WI38 (cell line): ENCODE measurements around the gene ARID5B.

Experiments used
- H3K4me3 ChIP-seq: 2 replicates; pipeline ENCODE4 v1.5.1; 2011; ENCODE audit warnings: low read depth, mild to moderate bottlenecking, control low read depth, low read length
- CTCF ChIP-seq: IDR thresholded peaks from 2 replicates; pipeline ENCODE4 v1.5.1; 2012; ENCODE audit warnings: low read depth, mild to moderate bottlenecking, control low read depth, low read length

ARID5B gene

GRCh38 chr10:61931620-61932332 lies 30.3 kb downstream of the ARID5B start:
- H3K4me3 ChIP-seq: no peak overlapping the region
- TF ChIP-seq CTCF: no peak

- no peak for TF ChIP-seq CTCF
- no peak overlapping the region for H3K4me3 ChIP-seq
Measured at GRCh38 chr10:61933859-61934555, 32.5 kb downstream of the ARID5B start.

- no peak for TF ChIP-seq CTCF
- H3K4me3 ChIP-seq: no peak overlapping the region
Measured at GRCh38 chr10:61935077-61935476, 33.6 kb downstream of the ARID5B start.

GRCh38 chr10:61936770-61937169 lies 35.3 kb downstream of the ARID5B start:
- H3K4me3 ChIP-seq: no peak overlapping the region
- TF ChIP-seq CTCF: no peak

DNA sequence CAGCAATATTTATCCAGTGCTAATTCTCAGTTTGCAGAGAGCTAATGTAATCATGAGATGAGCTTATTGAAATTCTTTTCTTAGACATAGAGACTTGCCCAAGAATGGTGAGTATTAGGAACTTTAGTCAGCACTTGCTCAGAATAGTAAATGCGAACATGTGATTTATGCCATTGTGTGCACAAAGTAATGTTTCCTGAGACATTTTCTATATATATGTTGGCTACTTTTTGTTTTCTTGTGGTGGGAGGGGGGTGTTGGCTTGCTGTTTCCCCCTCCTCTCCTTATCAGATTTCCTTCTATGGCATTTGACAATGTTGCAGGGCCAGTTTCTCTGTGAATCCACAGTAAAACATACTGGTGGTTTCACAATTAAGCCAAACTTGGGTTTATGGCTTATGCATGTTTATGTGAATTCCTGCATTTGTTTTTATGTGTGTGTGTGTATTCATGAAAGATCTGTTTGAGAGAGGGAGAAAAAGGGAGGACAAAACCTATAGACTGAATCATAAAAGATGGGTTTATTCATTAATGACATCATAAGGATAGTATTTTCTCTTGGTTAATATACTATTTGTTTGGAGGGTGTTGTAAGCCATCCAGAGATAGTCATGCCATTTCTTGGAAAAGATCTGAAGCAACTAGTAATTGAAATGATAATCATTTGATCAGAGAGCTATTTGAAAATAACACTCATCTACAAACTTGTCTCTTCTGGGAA lies 36.3 kb downstream of the ARID5B start:
- H3K4me3 ChIP-seq: no peak overlapping the region

GRCh38 chr10:61939902-61940301 lies 38.4 kb downstream of the ARID5B start:
- H3K4me3 ChIP-seq: no peak overlapping the region
- TF ChIP-seq CTCF: no peak

More for the DNA sequence above, 36.3 kb downstream of the ARID5B start:
- TF ChIP-seq CTCF: no peak
